DND-41 (cell line): ENCODE data around the gene ICAM2.

Experiments used
- EZH2 ChIP-seq: IDR thresholded peaks from 3 replicates; pipeline ENCODE4 v1.6.1; 2012; ENCODE audit warnings: borderline replicate concordance, low read depth, mild to moderate bottlenecking, moderate library complexity, low read length, inconsistent platforms; ENCODE audit not compliant: severe bottlenecking
- TF ChIP-seq, protein P1 (sequence below): IDR thresholded peaks from 2 replicates; pipeline ENCODE4 v1.5.1; 2012; ENCODE audit warnings: borderline replicate concordance, low read length, moderate library complexity, mild to moderate bottlenecking; ENCODE audit not compliant: poor library complexity, severe bottlenecking; ENCODE audit errors: extremely low read depth

DNA sequence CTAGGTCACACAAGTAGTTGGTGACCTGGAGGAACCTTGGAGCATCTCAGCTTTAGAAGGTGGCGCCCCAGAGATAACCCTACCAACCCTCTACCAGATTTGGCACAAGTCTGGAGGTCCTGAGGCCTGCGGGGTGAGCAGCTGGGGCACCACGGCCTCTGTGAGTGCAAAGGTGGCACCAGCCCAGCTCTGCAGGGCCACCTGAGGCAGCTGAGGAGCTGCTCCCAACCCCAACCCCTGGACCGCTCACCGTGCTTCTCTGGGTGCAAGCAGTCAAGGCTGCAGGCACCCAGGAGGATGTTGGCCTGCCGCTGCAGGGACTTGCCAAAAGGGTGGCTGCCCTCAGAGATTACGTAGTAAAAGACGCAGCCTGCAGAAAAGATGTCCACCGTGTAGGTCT is 28.4 kb upstream of the ICAM2 start:
- TF ChIP-seq, protein P1, sequence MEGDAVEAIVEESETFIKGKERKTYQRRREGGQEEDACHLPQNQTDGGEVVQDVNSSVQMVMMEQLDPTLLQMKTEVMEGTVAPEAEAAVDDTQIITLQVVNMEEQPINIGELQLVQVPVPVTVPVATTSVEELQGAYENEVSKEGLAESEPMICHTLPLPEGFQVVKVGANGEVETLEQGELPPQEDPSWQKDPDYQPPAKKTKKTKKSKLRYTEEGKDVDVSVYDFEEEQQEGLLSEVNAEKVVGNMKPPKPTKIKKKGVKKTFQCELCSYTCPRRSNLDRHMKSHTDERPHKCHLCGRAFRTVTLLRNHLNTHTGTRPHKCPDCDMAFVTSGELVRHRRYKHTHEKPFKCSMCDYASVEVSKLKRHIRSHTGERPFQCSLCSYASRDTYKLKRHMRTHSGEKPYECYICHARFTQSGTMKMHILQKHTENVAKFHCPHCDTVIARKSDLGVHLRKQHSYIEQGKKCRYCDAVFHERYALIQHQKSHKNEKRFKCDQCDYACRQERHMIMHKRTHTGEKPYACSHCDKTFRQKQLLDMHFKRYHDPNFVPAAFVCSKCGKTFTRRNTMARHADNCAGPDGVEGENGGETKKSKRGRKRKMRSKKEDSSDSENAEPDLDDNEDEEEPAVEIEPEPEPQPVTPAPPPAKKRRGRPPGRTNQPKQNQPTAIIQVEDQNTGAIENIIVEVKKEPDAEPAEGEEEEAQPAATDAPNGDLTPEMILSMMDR, result no peak
- TF ChIP-seq EZH2, result no peak
